Mucosa of rectum (tissue), 2 donors: Measurements from ENCODE around the gene ELP1.

Source experiments
- H3K27ac ChIP-seq, 2 donors: one replicate each; pipeline ENCODE4 v1.7.0; 2013; ENCODE audit warnings: inconsistent platforms in 2 of 2, low read depth in 2 of 2, low read length in 2 of 2
- H3K27me3 ChIP-seq, 2 donors: one replicate each; pipeline ENCODE4 v1.7.0; 2013; ENCODE audit warnings: low read length in 2 of 2; ENCODE audit not compliant: control insufficient read depth in 2 of 2, insufficient read depth in 2 of 2
- H3K36me3 ChIP-seq, 2 donors: one replicate each; pipeline ENCODE4 v1.7.0; 2013; ENCODE audit warnings: low read length in 2 of 2; ENCODE audit not compliant: control insufficient read depth in 2 of 2, insufficient read depth in 2 of 2
- H3K4me1 ChIP-seq, 2 donors: one replicate each; pipeline ENCODE4 v1.7.0; 2013; ENCODE audit warnings: low read length in 2 of 2, mild to moderate bottlenecking in 1 of 2; ENCODE audit not compliant: control insufficient read depth in 2 of 2, insufficient read depth in 2 of 2
- H3K4me3 ChIP-seq, 2 donors: one replicate each; pipeline ENCODE4 v1.7.0; 2013; ENCODE audit warnings: low read length in 2 of 2
- H3K9ac ChIP-seq, 2 donors: one replicate each; pipeline ENCODE4 v1.7.0; 2013; ENCODE audit warnings: low read length in 2 of 2, low read depth in 1 of 2, mild to moderate bottlenecking in 1 of 2
- H3K9me3 ChIP-seq, 2 donors: one replicate each; pipeline ENCODE4 v1.7.0; 2013; ENCODE audit warnings: low read length in 2 of 2; ENCODE audit not compliant: control insufficient read depth in 2 of 2
- donor health status: healthy.
- donor health status: Normal muscosa, but diverticular disease.

ELP1 gene

DNA sequence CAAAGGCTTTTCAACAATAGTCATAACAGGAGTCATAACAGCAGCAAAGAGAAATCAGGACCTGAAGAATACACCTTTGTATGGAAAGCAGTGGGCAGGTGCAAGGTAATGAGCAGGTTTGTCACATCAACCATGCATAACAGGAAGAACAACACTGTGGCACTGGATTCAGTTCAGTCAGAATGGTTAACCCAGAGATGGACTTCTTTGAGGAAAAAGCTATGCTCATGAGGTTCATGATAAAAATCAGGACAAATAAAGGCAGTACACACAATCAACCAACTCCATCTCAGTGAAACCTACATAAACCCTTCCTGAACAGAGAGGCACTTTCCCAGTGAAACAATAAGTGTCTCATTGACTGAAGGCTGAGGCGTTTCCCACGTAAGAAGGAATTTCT, 27.2 kb upstream of the ELP1 start:
- no peaks in the 10 kb centered on the region for H3K27me3 ChIP-seq
- no peak overlapping the region for H3K27ac ChIP-seq
- H3K4me1 ChIP-seq, result no peaks in the 10 kb centered on the region
- H3K36me3 ChIP-seq, result no peaks in the 10 kb centered on the region
- no peak overlapping the region for H3K4me3 ChIP-seq
- no peaks in the 10 kb centered on the region for H3K9me3 ChIP-seq
- H3K9ac ChIP-seq, result no peak overlapping the region

DNA sequence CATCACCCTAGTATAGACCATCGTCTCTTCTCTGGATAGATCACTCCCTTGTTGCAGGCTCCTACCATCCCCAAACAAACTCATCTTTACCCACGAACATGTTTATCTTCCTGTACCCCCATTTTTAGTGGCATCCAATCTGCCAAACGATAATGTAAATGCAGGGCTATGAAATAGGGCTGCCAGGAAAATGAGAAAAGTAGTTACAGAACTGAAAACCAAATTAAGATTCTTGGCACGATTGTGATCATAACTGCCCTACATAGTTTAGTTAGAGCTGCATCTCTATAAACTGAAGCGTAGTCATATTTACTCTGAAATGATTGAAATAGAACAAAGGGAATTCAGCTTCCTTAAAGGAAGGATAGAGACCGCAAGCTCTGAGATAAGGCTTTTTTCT, 26.4 kb upstream of the ELP1 start:
- no peak overlapping the region for H3K27ac ChIP-seq
- H3K36me3 ChIP-seq, result no peaks in the 10 kb centered on the region

DNA sequence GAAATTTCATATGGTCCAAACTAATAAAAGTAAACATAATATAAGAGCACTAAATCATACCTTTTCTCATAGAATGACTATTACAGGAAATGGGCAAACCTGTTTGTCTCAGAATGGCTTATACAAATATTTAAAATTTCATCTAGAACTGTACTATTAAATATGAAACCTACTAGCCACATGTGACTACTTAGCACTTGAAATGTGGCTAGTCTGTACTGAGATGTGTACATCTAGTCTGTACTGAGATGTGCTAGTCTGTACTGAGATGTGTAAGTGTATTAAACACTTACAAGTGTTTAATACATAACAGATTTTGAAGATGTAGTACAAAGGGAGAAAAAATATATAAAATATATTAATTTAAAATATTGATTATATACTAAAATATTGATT, 22.7 kb upstream of the ELP1 start:
- H3K9me3 ChIP-seq, result no peaks in the 10 kb centered on the region
- no peak overlapping the region for H3K4me3 ChIP-seq
- no peaks in the 10 kb centered on the region for H3K27me3 ChIP-seq
- H3K4me1 ChIP-seq, result no peaks in the 10 kb centered on the region
- H3K27ac ChIP-seq, result no peak overlapping the region
- H3K9ac ChIP-seq, result no peak overlapping the region
- no peaks in the 10 kb centered on the region for H3K36me3 ChIP-seq

More for the DNA sequence above, 26.4 kb upstream of the ELP1 start:
- H3K4me1 ChIP-seq, result no peaks in the 10 kb centered on the region
- no peak overlapping the region for H3K9ac ChIP-seq
- no peaks in the 10 kb centered on the region for H3K27me3 ChIP-seq
- H3K4me3 ChIP-seq, result no peak overlapping the region
- H3K9me3 ChIP-seq, result no peaks in the 10 kb centered on the region

DNA sequence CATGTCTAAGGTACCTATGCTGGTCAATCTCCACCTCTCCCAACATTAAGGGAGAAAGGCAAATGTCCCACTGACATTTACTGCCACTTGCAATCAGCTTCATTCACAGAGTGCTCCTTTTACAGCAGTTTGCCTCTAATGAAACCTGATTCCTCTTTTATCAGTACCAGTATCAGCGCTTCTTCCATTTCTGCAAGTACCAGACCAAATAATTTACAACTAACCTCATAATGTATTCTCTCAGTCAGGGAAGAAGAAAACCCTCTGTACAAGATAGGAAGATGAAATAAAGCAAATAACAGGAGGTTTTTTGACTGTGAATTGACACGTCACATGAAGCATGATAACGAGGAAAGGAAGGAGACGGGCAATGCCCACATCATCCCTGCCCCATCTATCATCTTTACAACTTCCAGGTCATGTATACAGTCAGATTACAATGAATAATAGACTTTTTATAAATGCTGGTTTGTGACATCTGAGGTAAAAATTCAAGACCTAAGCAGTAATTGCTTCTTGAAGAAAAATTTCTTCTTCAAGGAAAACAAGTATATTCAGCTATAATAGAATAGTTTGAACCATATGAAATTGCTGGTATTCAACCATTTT, 22.2 kb upstream of the ELP1 start:
- Histone ChIP-seq H3K27me3 (no peaks in the 10 kb centered on the region), H3K27ac (no peak overlapping the region), H3K4me1 (no peaks in the 10 kb centered on the region), H3K4me3 (no peak overlapping the region), H3K9ac (no peak overlapping the region), H3K9me3 (no peaks in the 10 kb centered on the region), H3K36me3 (no peaks in the 10 kb centered on the region)

DNA sequence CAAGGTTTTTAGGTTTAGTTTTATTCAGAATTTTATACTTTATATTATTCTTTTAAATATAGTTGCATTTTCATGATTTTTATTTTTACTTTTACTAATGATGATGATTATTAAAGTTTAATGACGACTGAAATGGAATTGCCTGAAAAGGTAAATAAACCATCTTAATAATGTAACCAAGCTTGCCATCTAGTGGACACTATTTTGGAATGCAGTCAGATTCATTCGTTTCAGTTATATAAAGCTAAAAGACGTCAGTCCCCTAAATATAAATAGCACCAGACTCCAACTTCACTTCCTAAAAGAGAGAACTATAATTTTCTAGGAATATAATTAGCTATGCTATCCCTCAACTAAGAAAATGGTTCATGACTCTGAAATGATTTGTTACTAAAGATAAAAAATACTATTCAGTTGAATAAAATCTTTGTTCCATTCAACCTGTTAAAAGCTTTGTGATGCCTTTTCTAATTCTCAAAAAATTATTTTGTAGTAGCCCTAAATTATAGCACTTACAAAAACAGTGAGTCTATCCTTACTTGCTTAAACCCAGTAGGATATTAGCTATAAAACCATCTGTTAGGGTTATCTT, 20.2 kb upstream of the ELP1 start:
- Histone ChIP-seq H3K27me3 (no peaks in the 10 kb centered on the region), H3K27ac (no peak overlapping the region), H3K4me1 (no peaks in the 10 kb centered on the region), H3K4me3 (no peak overlapping the region), H3K36me3 (no peaks in the 10 kb centered on the region), H3K9me3 (no peaks in the 10 kb centered on the region), H3K9ac (no peak overlapping the region)

DNA sequence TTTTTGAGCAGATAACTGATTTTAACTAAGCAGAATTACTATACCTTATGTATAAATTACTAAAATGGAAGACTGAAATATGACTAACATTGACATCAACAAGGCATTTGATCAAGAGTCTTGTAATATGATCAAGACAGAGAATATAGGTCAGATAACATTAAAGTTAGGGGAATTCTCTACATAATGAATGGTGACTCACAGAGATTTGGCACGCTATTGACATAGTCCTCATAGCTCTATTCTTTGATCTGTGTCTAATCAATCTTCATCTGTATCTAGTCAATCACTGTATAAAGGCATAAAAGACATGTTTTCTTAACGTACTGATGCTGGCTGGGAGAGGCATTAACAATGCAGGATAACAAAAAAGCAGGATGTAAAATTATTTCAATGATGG, 17.7 kb upstream of the ELP1 start:
- H3K4me3 ChIP-seq, result no peak overlapping the region
- H3K36me3 ChIP-seq, result no peaks in the 10 kb centered on the region
- no peak overlapping the region for H3K9ac ChIP-seq
- H3K27me3 ChIP-seq, result no peaks in the 10 kb centered on the region
- H3K9me3 ChIP-seq, result no peaks in the 10 kb centered on the region
- H3K4me1 ChIP-seq, result no peaks in the 10 kb centered on the region
- H3K27ac ChIP-seq, result no peak overlapping the region

DNA sequence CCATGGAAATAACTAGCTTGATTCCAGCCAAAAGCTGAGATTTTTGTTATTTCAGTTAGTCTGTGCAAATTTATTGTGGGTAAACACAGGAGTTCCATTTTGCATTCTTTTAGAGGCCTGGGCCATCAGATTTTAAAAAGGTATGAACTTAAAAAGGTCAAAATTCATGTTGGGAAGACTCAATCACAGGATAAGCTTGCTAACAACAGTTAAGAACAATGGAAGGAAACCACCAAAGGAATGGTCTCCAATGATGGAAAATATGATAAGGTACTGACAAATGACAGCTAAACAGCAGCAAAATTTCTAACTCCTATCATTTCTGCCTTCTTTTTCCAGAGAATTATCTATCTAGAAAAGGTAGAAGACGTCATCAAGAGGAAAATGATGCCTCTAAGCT, 16.2 kb upstream of the ELP1 start:
- H3K27ac ChIP-seq, result no peak overlapping the region
- no peaks in the 10 kb centered on the region for H3K36me3 ChIP-seq
- H3K4me1 ChIP-seq, result no peaks in the 10 kb centered on the region
- no peak overlapping the region for H3K4me3 ChIP-seq
- H3K27me3 ChIP-seq, result no peaks in the 10 kb centered on the region
- no peak overlapping the region for H3K9ac ChIP-seq
- no peaks in the 10 kb centered on the region for H3K9me3 ChIP-seq

DNA sequence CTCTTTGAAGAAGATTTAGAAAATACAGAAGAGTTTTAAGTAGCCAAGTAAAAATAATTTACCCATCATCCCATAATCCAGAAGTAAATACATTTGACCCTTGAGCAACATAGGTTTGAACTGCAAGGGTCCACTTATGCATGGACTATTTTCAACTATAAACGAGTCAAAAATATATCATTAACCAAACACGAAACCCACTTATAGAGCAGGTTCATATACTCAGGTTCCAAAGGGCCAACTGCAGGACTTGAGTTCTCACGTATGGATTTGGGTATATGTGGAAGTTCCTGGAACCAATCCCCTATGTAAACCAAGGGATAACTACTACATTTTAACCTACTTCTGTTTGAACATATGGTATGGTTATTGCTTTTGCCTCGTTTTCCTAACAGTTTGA, 6.1 kb upstream of the ELP1 start:
- Histone ChIP-seq H3K36me3 (peaks cover 5 to 14% of the 10 kb centered on the region in 2 donors), H3K27me3 (no peaks in the 10 kb centered on the region), H3K9ac (no peak overlapping the region)

DNA sequence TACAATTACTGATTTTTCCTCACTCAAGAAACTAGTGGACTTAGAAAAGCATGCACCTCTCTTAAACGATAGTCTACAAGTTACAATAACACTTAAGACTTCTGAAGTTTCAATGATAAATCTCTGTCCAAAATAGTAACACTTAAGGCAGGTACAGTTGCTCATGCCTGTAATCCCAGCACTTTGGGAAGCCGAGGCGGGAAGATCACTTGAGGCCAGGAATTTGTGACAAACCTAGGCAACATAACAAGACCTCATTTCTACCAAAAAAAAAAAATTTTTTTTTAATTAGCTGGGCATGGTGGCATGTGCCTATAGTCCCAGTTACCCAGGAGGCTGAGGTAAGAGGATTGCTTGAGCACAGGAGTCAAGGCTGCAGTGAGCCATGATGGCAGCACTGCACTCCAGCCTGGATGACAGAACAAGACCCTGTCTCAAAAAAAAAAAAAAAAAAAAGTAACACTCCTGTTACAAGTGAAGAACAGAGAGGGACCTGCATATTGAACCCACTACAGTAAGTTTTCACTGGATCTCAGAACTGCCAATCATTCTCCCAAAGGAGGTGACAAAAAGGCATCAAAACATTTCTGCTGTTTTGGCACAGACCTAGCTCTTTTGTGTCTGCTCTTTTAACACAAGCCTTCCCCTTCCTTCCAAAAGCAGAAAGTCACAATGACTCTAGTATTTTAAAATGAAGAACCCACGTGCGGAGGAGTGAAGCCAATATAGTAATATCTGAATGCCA, 3.8 kb upstream of the ELP1 start:
- H3K9me3 ChIP-seq, result no peaks in the 10 kb centered on the region
- H3K36me3 ChIP-seq, result peaks cover 5 to 14% of the 10 kb centered on the region in 2 donors
- H3K27ac ChIP-seq, result no peak overlapping the region
- peaks cover 14 to 15% of the 10 kb centered on the region in 2 donors for H3K4me1 ChIP-seq
- no peak overlapping the region for H3K4me3 ChIP-seq
- H3K9ac ChIP-seq, result no peak overlapping the region
- no peaks in the 10 kb centered on the region for H3K27me3 ChIP-seq

More for the DNA sequence above, 6.1 kb upstream of the ELP1 start:
- Histone ChIP-seq H3K4me3 (no peak overlapping the region), H3K9me3 (no peaks in the 10 kb centered on the region), H3K27ac (no peak overlapping the region), H3K4me1 (peaks cover 5% of the 10 kb centered on the region in 2 donors)

DNA sequence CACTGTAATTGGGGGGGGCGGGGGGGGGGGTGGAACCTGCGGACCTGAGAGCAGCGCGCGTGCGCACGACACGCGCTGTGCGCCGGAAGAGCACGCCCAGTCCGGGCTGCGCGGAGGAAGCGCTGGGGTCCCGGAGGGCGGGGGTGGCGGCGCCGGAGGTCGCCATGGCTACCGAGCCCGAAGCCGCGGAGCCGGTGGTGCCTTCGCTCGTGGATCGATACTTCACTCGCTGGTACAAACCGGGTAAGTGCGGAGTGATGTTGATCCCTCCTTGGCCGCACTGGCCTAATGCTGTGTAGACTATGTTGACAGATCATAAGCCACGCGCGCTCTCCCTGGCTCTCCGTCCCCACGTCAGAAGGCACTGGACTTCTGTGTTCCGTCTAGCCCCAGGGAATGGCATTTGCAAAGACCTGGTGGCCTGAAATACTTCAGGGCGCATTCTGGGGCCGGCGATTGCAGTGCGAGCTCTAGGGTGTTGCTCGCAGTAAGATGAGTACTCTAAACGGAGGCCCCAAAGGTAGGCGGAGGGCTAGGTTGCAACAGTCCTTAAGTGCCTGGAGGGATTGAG, 484 bp upstream of the ELP1 start, which contains the start of gene ABITRAM:
Gene ABITRAM, plus strand, starts transcription at position 78 of the 571 bp plus-strand sequence. Its CDS starts 87 bp downstream, at position 165.
- H3K4me3 ChIP-seq, result peak within 1 kb of the TSS; percentile 91 to 99
- peaks cover 5 to 7% of the 10 kb centered on the region in 2 donors for H3K36me3 ChIP-seq
- no peaks in the 10 kb centered on the region for H3K27me3 ChIP-seq
- H3K27ac ChIP-seq, result peak within 1 kb of the TSS; percentile 87 to 89
- no peaks in the 10 kb centered on the region for H3K9me3 ChIP-seq
- peak within 1 kb of the TSS; percentile 88 to 89 for H3K9ac ChIP-seq
- peaks cover 17 to 18% of the 10 kb centered on the region in 2 donors for H3K4me1 ChIP-seq
